ENCODE measurements around the gene IQGAP2. TPM values are rescaled to one million over a fixed set of nuclear protein-coding genes. Genes with fewer than 3 reads are reported as not detected.

Gene IQGAP2
- total and polyA plus RNA-seq, 2 of the 8 experiments (the other 6 are each of a cell fraction or from before 2014, with no cell fraction given) = 19.7 to 66.0 TPM

DNA sequence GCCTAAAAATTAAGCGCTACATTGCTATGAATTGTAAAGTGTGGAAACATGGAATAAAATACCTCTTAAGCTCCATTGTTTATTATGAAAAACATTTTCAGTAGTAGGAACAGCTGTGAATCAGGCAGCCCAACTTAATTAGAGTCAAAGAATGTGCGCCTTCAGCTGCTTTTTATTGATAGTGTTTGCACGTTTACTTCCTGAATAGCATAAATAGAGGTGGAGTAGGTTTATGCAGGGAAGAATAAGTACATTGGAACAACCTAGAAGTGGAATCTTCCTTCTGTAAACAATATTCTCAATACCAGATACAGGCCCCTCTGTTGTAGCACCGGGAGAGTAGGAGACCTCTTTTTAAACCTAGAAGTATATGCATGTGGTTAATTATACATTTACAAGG is 79.9 kb downstream of the IQGAP2 start:
- no peak overlapping the region for H3K18ac ChIP-seq (ENCODE audit: extremely low read depth, low read length)
- no peak overlapping the region for H3K4me3 ChIP-seq (ENCODE audit: extremely low read depth in 1 of 4, insufficient read depth in 2 of 4, low read depth in 3 of 4, low read length in 4 of 4)
- H3K4ac ChIP-seq (replicated peaks; ENCODE audit: insufficient read length, low read depth, low read length) = no peak overlapping the region
- H4K91ac ChIP-seq (replicated peaks; ENCODE audit: insufficient read length, low read length) = no peak overlapping the region
- no peak overlapping the region for H2AFZ ChIP-seq (ENCODE audit: low read length)
- H3K36me3 ChIP-seq (ENCODE audit: control insufficient read depth in 2 of 4, insufficient read depth in 4 of 4, low read length in 3 of 4) = no peaks in the 10 kb centered on the region
- H3K9ac ChIP-seq (replicated peaks in 1 of 4; ENCODE audit: extremely low read depth in 1 of 4, low read depth in 3 of 4, low read length in 3 of 4) = no peak overlapping the region
- H2BK5ac ChIP-seq (ENCODE audit: low read depth, low read length) = no peak overlapping the region
- DNase-seq (ENCODE audit: low read depth in 1 of 2, low spot score in 2 of 2) (no peak), FAIRE-seq (no peak)
- no peaks in the 10 kb centered on the region for H3K27me3 ChIP-seq (replicated peaks in 1 of 4; ENCODE audit: control insufficient read depth in 3 of 4, extremely low read depth in 1 of 4, insufficient read depth in 3 of 4, low read length in 3 of 4)
- no peak overlapping the region for H3K4me2 ChIP-seq (ENCODE audit: insufficient read depth in 1 of 2, low read depth in 2 of 2, low read length in 2 of 2)
- no peak overlapping the region for H4K5ac ChIP-seq (ENCODE audit: insufficient read length, low read depth, low read length)
- no peak overlapping the region for H3K56ac ChIP-seq (replicated peaks; ENCODE audit: insufficient read length, low read depth, low read length)
- peaks cover 6 to 32% (median 24%) of the 10 kb centered on the region in 4 experiments for H3K4me1 ChIP-seq (replicated peaks in 1 of 4; ENCODE audit: control insufficient read depth in 3 of 4, insufficient read depth in 4 of 4, low read length in 3 of 4)
- no peak overlapping the region for H3K27ac ChIP-seq (ENCODE audit: low read depth, low read length)
- H2BK120ac ChIP-seq (replicated peaks; ENCODE audit: low read depth, low read length) = no peak overlapping the region
- peak overlapping the region; percentile 39; the same call in 1 of the 2 replicates for H2AK5ac ChIP-seq (ENCODE audit: low read depth, low read length)
- H3K9me3 ChIP-seq (ENCODE audit: insufficient read depth in 2 of 2, low read depth in 1 of 2, low read length in 1 of 2) = no peaks in the 10 kb centered on the region
- H2BK15ac ChIP-seq (ENCODE audit: low read length) = no peak overlapping the region
- H3K79me1 ChIP-seq (ENCODE audit: low read depth, low read length) = peaks cover 7% of the 10 kb centered on the region; the same call in 1 of the 2 replicates
- H3K14ac ChIP-seq (ENCODE audit: insufficient read length) = no peak overlapping the region
- no peak overlapping the region for H4K8ac ChIP-seq (ENCODE audit: extremely low read depth, insufficient read depth, low read length)
- no peaks in the 10 kb centered on the region for H4K20me1 ChIP-seq (replicated peaks in 1 of 2; ENCODE audit: control insufficient read depth in 1 of 2, insufficient read depth in 2 of 2, low read length in 2 of 2)
- no peak overlapping the region for H2BK12ac ChIP-seq (ENCODE audit: low read depth, low read length)
- no peak overlapping the region for H3K23ac ChIP-seq (ENCODE audit: insufficient read length)
- no peaks in the 10 kb centered on the region for H3K23me2 ChIP-seq (ENCODE audit: low read depth, low read length)
- ChIA-PET CTCF (ENCODE audit: partially characterized antibody) (interaction anchor here (0.6 to 6.5 kb wide), 27 partner anchors 12 to 313 kb away, joined by 3 to 69 read pairs (median 4); no protein-coding TSS in a partner anchor), POLR2A (ENCODE audit: partially characterized antibody) (interaction anchor here (1.4 to 2.8 kb wide), 2 partner anchors 12 to 56 kb away, joined by 3 to 10 read pairs; no protein-coding TSS in a partner anchor)
- H2BK20ac ChIP-seq (ENCODE audit: low read length) = no peak overlapping the region
- H3K79me2 ChIP-seq (ENCODE audit: control insufficient read depth in 1 of 2, insufficient read depth in 2 of 2, low read length in 2 of 2) = peaks cover 0 to 43% of the 10 kb centered on the region in 2 experiments; a peak in 2 of 4 replicates
- WGBS, 2 experiments (ENCODE audit: extremely low coverage in 1 of 2, insufficient coverage in 1 of 2, insufficient read length in 1 of 2, insufficient replicate concordance in 2 of 2, low coverage in 1 of 2, low lambda C conversion rate in 2 of 2, missing lambda C conversion rate in 1 of 2) = 81% methylated on average over 4 of the region's 4 CpGs; no CpG with 5 or more reads in 1 of the 2 experiments
- TF ChIP-seq, protein P1, sequence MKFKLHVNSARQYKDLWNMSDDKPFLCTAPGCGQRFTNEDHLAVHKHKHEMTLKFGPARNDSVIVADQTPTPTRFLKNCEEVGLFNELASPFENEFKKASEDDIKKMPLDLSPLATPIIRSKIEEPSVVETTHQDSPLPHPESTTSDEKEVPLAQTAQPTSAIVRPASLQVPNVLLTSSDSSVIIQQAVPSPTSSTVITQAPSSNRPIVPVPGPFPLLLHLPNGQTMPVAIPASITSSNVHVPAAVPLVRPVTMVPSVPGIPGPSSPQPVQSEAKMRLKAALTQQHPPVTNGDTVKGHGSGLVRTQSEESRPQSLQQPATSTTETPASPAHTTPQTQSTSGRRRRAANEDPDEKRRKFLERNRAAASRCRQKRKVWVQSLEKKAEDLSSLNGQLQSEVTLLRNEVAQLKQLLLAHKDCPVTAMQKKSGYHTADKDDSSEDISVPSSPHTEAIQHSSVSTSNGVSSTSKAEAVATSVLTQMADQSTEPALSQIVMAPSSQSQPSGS (IDR thresholded peaks at IDR 0.05; ENCODE audit: low read length) = no peak
- TF ChIP-seq CHD2 (IDR thresholded peaks at IDR 0.05; ENCODE audit: low read length) (no peak), RBBP5 (IDR thresholded peaks at IDR 0.05; ENCODE audit: borderline replicate concordance, low read depth, low read length) (no peak), TBP (IDR thresholded peaks at IDR 0.05; ENCODE audit: low read depth, low read length) (no peak), NRF1 (IDR thresholded peaks at IDR 0.05; ENCODE audit: low read depth, low read length) (no peak), GTF2F1 (IDR thresholded peaks at IDR 0.05; ENCODE audit: borderline replicate concordance, low read depth, low read length) (no peak), HDAC6 (IDR thresholded peaks at IDR 0.05; ENCODE audit: low read depth, low read length) (no peak), JUND (IDR thresholded peaks at IDR 0.05; ENCODE audit: low read length) (no peak), SP2 (IDR thresholded peaks at IDR 0.05; ENCODE audit: low read length) (no peak), SIX5 (IDR thresholded peaks at IDR 0.05; ENCODE audit: low read depth, low read length) (no peak), KDM1A (IDR thresholded peaks at IDR 0.05; ENCODE audit: borderline replicate concordance, low read length) (no peak), KDM5A (IDR thresholded peaks at IDR 0.05; ENCODE audit: low read length) (no peak)

All from H1 (cell line).